HG03175 (cell line): Measurements from ENCODE around the gene KDM4F.
A peak's percentile ranks its signal among the peaks of the same experiment; 100 is the strongest.
"Not testable (repeated sequence)": the region's sequence is repeated elsewhere in the genome, so short reads cannot be mapped to it uniquely, and the experiment has no call there.

Experiments
- ATAC-seq: cut with Tn5 transposase; IDR thresholded peaks from one replicate; pipeline ENCODE4 v1.9.1; 2021; ENCODE audit warnings: mild to moderate bottlenecking, moderate library complexity; ENCODE audit not compliant: unreplicated experiment

KDM4F gene

GRCh38 chr11:95049122-95049521 is at the start of gene KDM4F:
Gene KDM4F, plus strand, starts transcription at chr11:95049422.
- ATAC-seq: not testable (repeated sequence)

- no peak for ATAC-seq
Observed at GRCh38 chr11:95003716-95004115, 45.5 kb upstream of the KDM4F start.

- no peak for ATAC-seq
Observed at GRCh38 chr11:95005642-95006041, 43.6 kb upstream of the KDM4F start.

- no peak for ATAC-seq
Observed at GRCh38 chr11:95011376-95011775, 37.8 kb upstream of the KDM4F start.

GRCh38 chr11:95014184-95014821 is 34.9 kb upstream of the KDM4F start:
- ATAC-seq: no peak

- ATAC-seq: no peak
Observed at GRCh38 chr11:95016139-95016538, 33.1 kb upstream of the KDM4F start.

- ATAC-seq: not testable (repeated sequence)
Observed at GRCh38 chr11:95021468-95021867, 27.8 kb upstream of the KDM4F start.

GRCh38 chr11:95024958-95025357 is 24.3 kb upstream of the KDM4F start, which contains the start of gene KDM4E:
Gene KDM4E, plus strand, starts transcription at chr11:95025258. Its CDS starts 300 bp downstream, at chr11:95025558.
- ATAC-seq: no peak

GRCh38 chr11:95025594-95025993 is 23.6 kb upstream of the KDM4F start:
- not testable (repeated sequence) for ATAC-seq

GRCh38 chr11:95028357-95028756 is 20.9 kb upstream of the KDM4F start:
- no peak for ATAC-seq

GRCh38 chr11:95033051-95033450 is 16.2 kb upstream of the KDM4F start:
- no peak for ATAC-seq

GRCh38 chr11:95035316-95035715 is 13.9 kb upstream of the KDM4F start:
- ATAC-seq: no peak

GRCh38 chr11:95037356-95038035 is 11.7 kb upstream of the KDM4F start:
- not testable (repeated sequence) for ATAC-seq

- no peak for ATAC-seq
Observed at GRCh38 chr11:95042239-95042638, 7.0 kb upstream of the KDM4F start.

- ATAC-seq: no peak
Observed at GRCh38 chr11:95042906-95043305, 6.3 kb upstream of the KDM4F start.

GRCh38 chr11:95044010-95044409 is 5.2 kb upstream of the KDM4F start:
- ATAC-seq: no peak

- no peak for ATAC-seq
Observed at GRCh38 chr11:95045812-95046211, 3.4 kb upstream of the KDM4F start.

GRCh38 chr11:95050595-95051202 is 1.5 kb downstream of the KDM4F start:
- no peak for ATAC-seq

GRCh38 chr11:95054356-95054755 is 5.1 kb downstream of the KDM4F start:
- ATAC-seq: no peak

GRCh38 chr11:95055283-95055897 is 6.2 kb downstream of the KDM4F start:
- ATAC-seq: peak; percentile 96

GRCh38 chr11:95057959-95058358 is 8.7 kb downstream of the KDM4F start:
- ATAC-seq: no peak

GRCh38 chr11:95058621-95059020 is 9.4 kb downstream of the KDM4F start:
- no peak for ATAC-seq
